8988T (cell line): ENCODE data around the gene EPX.

Experiments used
- DNase-seq: peaks from one replicate; pipeline ENCODE4 v3.0.0; 2011

EPX gene

GRCh38 chr17:58187063-58187462 lies 5.5 kb upstream of the EPX start:
- DNase-seq: no peak

DNA sequence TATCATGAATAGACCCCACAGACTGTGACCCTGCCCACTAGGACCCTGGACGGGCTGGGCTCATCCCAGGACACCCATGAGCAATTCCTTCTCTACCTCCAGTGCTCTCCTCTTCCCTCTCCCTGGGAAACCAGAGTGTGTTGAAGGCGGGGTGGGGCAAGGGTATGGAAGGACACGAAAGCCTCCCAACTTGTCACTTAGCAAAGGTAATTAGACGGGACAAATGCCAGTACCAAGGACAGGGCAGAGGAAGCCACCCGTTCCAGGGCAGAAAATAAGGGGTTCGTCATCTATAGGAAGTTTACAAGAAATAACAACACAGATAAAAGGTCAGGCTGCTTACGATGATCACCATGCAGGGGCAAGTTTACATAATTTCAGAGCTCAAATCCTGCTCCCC lies 4.9 kb upstream of the EPX start:
- no peak for DNase-seq

DNA sequence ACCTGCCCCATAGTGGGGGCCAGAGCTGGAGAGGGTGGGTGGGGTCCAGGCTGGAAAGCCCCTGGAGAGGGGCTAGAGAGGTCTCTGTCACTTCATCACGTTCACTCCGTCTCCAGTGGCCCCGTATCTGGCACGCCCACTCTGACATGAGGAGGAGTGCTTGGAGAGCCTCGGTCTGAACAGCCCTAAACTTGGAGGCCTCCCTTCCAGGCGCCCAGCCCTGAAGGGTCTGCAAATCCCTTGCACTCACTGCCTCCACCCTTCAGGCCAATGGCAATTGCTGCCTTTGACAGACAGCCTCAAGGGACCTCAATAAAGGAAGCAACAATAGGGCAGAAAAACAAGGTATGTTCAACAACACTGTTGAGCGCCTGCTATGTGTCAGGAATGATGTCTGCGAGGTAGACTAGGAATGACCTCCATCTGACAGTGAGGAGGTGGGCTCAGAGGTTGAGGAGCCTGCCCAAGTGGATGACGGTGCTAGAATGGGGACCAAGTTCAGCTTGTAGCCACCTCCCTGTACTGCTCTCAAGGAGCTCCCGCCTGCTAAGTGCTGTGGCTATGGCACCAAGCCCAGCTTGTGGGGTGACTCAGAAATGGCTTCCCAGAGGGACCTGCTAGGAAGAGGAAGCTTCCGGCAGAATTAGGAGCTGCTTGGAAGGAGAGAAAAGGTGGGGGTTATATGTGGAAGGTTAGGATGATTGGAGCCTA lies 2.9 kb upstream of the EPX start:
- DNase-seq: peak; percentile 42

DNA sequence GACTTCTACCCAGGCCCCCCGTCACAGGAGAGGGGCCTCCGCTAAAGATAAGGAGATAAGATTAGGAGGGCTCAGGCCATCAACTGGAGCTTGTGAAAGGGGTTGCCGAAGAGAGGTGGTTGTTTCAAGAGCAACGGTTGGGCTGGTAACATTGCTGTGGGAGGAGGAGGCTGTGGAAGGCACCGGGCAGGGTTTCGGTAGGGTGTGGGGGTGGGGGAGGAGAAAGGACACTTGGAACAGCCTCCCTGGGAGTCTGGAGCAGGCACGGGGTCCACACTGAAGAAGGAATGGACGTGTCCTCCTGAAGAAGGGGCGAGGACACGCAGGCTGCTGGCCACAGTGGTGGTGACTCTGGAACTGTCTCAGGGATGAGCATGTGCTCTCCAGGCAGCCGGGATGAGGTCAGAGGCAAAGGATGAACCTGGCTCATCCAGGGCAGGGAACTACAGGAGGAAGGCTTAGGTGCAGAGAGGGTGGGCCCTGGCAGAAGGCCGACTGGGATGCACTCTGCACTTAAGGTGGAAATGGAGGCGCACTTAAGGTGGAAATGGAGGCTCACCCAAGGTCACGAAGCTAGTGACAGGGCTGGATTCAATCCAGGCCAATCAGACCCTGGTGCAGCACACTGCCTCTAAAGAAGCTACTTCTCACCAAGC lies 1.2 kb upstream of the EPX start:
- no peak for DNase-seq

DNA sequence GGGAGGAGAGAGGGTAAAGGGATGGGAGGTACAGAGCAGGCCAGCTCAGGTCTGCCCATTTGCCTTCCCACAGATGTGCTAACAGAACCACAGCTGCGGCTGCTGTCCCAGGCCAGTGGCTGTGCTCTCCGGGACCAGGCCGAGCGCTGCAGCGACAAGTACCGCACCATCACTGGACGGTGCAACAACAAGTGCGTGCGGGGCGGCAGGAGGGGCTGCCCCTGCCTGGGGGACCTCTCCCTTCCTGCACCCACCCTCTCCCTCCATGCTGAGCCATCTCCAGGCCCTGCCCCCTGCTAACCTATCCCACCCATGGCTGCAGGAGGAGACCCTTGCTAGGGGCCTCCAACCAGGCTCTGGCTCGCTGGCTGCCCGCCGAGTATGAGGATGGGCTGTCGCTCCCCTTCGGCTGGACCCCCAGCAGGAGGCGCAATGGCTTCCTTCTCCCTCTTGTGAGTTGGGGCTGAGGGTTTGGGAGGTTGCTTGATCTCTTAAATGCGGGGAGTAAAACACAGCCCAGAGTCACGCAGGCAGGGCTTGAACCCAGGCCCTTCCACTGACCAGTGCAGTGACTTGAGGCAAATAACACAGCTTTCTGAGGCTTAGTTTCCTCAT lies 1.2 kb downstream of the EPX start:
- no peak for DNase-seq

DNA sequence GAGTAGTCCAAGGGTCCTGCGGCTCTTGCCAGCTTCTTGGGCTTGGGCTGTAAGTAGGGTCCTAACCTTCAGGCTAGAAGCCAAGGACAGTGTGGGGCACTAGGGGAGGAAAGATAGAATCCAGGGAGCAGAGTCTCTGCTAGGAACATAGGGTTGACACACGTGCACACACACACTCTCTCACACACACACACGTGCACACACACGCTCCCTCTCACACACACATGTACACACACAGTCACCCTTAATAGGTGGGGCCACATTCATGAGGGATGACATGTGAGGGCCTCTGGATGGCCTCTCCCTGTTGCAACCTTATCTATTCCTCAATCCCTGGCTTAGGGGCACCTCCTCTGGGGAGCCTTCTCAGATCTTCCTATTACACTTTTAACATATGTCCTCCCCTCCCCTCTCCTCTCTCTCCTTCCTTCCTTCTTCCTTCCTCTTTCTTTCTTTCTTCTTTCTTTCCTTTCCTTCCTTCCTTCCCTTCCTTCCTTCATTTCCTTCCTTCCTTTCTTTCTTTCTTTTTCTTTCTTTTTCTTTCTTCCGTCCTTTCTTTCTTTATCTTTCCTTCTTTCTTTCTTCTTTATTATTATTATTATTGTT lies 3.1 kb downstream of the EPX start:
- no peak for DNase-seq

- DNase-seq: no peak
These were observed 4.1 kb downstream of the EPX start for GRCh38 chr17:58196610-58197009.

GRCh38 chr17:58200024-58200633 lies 7.6 kb downstream of the EPX start:
- peak; percentile 47 for DNase-seq

DNA sequence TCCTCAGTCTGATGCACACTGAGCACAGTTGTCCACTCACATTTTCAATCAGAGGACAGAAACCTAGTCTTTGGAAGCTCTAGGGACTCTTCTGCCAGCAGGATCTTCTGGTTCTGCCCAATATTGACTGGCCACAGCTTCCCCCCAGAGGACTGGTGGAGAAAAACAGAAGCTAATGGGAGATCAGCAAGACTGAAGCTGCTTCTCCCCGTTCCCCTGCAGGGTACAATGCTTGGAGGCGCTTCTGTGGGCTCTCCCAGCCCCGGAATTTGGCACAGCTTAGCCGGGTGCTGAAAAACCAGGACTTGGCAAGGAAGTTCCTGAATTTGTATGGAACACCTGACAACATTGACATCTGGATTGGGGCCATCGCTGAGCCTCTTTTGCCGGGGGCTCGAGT lies 10.3 kb downstream of the EPX start:
- no peak for DNase-seq

DNA sequence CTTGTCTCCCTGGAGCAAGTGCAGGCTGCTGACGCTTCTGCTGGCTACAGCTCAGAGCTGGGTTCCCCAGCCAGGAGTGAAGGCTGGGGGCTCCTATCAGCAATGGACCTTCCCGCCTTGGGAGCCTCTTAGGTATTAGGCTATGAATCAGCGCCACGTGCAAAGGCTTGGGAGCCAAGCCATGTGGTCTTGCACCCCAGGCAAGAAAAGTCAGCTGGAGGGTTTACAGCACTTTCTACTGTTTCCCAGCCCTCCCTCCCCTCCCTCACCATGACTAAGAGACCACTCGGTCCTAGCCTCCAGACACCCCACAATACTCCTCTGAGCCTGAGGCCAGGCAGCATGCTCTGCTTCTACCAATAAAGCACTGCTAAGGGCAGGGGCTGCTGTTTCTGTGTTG lies 12.3 kb downstream of the EPX start:
- no peak for DNase-seq

- no peak for DNase-seq
These were observed 13.4 kb downstream of the EPX start for GRCh38 chr17:58205936-58206335.

DNA sequence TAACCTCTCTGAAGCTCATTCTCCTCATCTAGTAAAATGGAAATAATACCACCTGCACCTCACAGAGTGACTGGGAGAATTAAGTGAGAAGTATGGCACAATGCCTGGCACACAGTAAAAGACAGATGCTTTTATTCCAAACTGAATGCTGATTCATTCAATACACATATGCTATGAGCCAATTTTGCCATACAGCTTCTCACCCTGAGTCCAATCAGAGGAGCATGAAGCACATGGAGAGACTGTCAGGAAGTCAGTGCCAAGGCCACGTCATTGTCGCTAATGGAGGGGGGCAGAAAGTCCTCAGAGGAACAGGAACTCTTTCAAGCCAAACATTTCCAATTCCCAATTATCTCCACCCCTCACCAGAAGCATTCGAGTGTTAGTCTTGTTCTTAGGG lies 14.9 kb downstream of the EPX start:
- DNase-seq: no peak

DNA sequence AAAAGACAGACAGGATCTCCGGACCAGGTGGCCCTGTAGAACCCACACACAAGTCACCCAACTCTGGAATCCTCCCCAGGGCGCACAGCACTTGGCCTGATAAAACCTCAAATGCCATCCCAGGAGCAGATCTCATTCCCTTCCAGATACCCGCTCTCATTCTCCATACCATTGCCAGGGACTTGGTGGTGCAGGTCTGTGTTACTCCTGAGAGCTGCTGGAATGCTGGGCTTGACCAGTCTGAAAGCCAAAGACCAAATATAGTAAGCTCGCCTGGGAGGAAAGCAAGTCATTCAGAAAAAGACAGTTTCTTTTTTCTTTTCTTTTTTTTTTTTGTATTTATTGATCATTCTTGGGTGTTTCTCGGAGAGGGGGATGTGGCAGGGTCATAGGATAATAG lies 15.8 kb downstream of the EPX start:
- no peak for DNase-seq

DNA sequence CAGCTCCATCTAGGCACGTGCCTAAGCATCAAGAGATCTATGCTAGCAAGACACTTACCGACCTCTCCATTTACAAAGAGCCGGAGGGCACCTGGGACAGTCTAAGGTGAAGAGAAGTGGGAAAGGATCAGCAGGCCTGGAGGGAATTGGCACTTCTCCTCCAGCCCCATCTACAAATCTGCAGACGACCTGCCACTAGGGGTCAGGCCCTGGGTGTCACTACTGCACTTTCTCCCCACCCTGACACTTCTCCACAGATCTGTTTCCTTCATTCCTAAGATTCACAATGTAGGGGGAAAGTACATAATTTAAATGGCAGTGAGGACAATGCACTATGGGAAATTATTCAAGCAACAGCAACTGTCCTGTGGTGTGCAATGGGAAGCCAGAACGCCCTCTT lies 18.4 kb downstream of the EPX start:
- no peak for DNase-seq

- DNase-seq: no peak
These were observed 23.2 kb downstream of the EPX start for GRCh38 chr17:58215685-58216084.

DNA sequence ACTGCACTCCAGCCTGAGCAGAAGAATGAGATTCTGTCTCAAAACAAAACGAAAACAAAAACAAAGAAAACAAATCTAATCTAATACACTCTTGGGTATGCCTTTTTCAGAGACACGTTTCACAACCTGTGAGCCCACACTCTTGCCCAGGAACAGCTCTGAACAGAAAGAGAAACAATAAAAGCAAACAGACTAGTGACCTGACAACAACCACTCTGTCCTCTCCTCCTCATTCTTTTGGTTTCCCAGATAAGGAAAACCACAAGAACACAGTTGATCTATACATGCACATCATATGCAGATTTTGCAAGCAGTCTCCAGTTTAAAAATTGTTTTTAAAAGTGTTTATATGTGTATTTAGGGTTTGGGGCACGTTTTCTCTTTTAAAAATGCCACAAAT lies 25.2 kb downstream of the EPX start:
- DNase-seq: no peak

- peak; percentile 88 for DNase-seq
These were observed 26.7 kb downstream of the EPX start, which contains the start of gene MKS1 for GRCh38 chr17:58219007-58219788. Gene MKS1 (minus strand): TSS chr17:58219255. CDS start chr17:58219230, 25 bp downstream.

DNA sequence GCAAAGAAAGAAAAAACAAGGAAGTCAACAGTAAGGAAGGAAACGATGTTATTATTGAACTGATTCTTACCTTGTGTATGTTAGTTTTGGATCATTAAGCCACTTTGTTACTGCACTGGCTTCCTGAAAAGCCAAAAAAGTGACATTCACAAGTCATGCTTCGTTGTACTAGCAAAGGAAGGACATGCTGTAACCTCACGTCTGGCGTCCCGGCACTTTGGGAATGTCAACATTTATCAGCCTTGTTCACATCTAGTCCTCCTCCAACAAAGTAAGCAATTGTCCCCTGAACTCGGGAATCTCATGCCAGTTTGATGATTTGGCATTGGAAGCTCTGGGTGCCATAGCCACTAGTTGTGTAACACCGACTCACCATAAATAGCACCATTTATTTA lies 27.3 kb downstream of the EPX start:
- DNase-seq: no peak

DNA sequence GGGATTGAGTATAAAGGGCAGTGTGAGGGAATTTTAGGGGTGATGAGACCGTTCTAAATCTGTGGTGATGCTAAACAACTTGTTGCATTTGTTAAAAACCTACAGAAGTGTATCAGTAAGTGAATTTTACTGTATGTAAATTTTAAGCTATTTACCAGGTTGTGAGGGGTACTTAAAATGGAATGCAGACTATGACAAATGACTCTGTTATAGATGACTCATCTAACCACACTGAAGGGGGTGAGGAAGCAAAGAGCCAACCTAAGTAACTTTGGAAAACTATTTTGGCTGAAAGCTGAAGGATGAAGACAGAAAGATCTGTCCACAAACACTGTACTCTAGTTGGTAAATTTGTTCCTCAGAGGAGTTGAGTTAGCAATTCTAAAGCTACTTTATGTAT lies 31.8 kb downstream of the EPX start:
- no peak for DNase-seq

DNA sequence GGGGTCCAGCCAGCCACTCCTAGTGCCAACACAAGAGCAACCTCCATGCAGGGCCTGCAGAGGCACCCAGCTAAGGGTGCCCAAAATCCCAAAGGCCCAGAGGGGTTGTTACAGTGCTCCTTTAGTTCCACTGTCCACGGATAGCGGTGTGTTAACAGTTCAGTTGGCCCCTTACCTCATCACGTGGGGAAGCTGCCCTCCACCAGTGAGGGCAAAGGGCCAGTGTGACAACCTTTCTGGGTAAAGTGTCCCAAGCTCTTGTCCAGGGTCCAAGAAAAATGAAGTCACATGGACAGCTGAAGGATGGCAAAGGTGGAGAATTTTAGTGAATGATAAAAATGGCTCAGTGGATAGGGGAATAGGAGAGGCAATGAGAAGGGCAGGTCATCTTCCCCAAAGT lies 35.2 kb downstream of the EPX start:
- no peak for DNase-seq

DNA sequence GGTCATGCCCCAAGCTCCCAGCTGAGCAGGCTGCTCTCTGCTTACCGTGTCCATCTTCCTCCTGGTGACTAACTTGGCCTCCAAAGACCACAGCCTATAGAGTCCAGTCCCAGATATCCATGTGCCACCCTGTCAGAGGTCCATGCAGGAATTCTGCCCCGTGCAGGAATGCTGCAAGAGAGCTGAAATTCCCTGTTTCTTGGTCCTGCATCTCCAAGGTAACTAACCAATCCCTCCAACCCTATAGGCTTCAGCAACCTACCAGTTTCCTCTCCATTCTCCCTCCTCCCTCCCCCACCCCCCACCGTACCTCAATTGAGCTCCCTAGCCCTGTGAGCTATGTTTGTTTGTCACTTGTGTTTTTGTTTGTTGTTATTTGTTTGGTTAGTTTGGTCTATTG lies 36.2 kb downstream of the EPX start:
- DNase-seq: no peak

DNA sequence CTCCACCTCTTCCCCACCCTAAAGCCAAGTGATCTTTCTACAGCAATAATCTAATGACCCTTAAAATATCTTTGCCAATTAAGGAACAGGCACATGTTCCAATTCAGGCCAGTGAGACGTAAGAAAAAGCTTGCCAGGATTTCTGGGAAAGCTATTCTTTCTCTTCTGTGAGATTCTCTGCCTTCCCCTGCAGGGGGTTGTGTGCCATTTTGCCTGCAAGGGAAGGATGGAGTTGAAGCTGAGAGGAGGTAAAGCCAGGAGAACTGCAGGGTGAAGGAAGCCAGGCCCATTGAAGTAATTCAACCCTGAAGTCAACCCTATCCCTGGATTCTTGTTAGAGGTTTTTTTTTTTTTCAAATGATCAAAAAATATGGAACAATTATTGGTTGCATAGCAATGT lies 36.9 kb downstream of the EPX start:
- DNase-seq: no peak

DNA sequence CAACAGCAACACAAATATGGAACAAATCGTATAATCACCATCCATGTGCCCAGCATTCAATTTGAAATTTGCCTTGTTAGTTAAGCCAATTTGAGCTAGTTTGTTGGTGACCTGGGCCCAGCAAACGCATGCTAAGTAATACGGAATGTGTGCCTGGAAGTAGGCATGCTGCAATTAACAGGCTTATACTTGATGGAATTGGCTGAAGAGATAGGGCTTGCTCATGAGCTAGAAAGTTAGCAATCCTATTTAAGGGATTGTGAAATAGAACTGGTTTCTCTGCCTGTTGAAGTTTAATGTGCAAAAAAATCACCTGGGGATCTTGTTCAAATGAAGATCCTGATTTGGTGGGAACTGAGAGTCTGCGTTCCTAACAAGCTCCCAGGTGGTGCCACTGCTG lies 37.4 kb downstream of the EPX start:
- no peak for DNase-seq
